AG09309 (cell line): ENCODE measurements around the gene CAPN1.

Experiments used
- DNase-seq: peaks from one replicate; pipeline ENCODE4 v3.0.0-alpha.2; 2010; ENCODE audit warnings: low read depth
- H3K4me3 ChIP-seq: 2 replicates; pipeline ENCODE4 v1.5.1; 2011; ENCODE audit warnings: mild to moderate bottlenecking, low read depth, low read length, moderate library complexity; ENCODE audit not compliant: control insufficient read depth
- TF ChIP-seq, protein P1 (sequence below): IDR thresholded peaks from 2 replicates; pipeline ENCODE4 v1.5.1; 2011; ENCODE audit warnings: mild to moderate bottlenecking, low read depth, low read length, inconsistent platforms; ENCODE audit not compliant: insufficient read depth, control insufficient read depth; ENCODE audit errors: missing control alignments

Gene CAPN1

DNA sequence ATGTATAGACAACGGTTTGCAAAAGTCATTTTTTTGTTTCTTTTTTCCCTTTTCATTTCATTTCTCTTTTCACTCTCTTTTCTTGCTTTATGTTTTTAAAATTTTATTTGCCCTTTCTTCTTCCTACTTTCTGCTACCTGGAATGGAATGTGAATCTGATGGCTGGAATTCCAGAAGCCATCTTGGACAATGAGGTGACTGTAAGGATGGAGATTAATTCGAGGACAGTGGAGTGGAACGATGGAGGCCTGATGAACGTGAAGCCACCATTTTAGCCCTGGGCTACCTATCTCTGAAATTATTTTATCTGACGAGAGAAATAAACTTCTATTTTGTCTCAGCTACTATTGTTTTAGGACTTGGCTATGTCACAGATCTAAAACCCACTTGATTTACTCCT, 77.3 kb downstream of the CAPN1 start:
- TF ChIP-seq, protein P1, sequence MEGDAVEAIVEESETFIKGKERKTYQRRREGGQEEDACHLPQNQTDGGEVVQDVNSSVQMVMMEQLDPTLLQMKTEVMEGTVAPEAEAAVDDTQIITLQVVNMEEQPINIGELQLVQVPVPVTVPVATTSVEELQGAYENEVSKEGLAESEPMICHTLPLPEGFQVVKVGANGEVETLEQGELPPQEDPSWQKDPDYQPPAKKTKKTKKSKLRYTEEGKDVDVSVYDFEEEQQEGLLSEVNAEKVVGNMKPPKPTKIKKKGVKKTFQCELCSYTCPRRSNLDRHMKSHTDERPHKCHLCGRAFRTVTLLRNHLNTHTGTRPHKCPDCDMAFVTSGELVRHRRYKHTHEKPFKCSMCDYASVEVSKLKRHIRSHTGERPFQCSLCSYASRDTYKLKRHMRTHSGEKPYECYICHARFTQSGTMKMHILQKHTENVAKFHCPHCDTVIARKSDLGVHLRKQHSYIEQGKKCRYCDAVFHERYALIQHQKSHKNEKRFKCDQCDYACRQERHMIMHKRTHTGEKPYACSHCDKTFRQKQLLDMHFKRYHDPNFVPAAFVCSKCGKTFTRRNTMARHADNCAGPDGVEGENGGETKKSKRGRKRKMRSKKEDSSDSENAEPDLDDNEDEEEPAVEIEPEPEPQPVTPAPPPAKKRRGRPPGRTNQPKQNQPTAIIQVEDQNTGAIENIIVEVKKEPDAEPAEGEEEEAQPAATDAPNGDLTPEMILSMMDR = no peak
- no peak overlapping the region for H3K4me3 ChIP-seq
- no peak for DNase-seq

DNA sequence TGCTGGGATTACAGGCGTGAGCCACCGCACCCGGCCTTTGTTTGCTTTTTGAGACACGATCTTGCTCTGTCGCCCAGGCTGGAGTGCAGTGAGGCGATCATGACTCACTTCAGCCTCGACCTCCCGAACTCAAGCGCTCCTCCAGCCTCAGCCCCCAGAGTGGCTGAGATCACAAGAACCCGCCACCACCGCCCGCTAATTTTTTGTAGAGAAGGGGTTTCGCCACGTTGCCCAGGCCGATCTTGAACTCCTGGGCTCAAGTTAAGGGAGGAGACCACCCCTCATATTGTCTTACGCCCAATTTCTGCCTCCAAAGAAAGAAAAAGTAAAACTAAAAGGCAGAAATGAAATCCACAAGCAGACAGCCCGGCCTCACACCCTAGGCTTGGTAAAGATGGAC, 78.6 kb downstream of the CAPN1 start:
- H3K4me3 ChIP-seq = no peak overlapping the region
- TF ChIP-seq, protein P1 = no peak
- DNase-seq = no peak

- H3K4me3 ChIP-seq = peak overlapping the region; percentile 68
- DNase-seq = no peak
- TF ChIP-seq, protein P1 = no peak
These were observed 79.2 kb downstream of the CAPN1 start for GRCh38 chr11:65260756-65261590.
